ENCODE data around the gene APOE. TPM values are rescaled to one million over a fixed set of nuclear protein-coding genes. Genes with fewer than 3 reads are reported as not detected.
A peak's percentile ranks its signal among the peaks of the same experiment; 100 is the strongest.

Gene APOE
- total and polyA plus RNA-seq, 2 of the 13 experiments (the other 11 are each of a cell fraction or from before 2014, with no cell fraction given) = 1,328 to 1,470 TPM

- TF ChIP-seq ZNF496 (CRISPR knock-in tag; IDR thresholded peaks at IDR 0.05; ENCODE audit: insufficient replicate concordance) = no peak
- TF ChIP-seq CHCHD3 (CRISPR knock-in tag; IDR thresholded peaks at IDR 0.05) = no peak
- peak; percentile 87 for TF ChIP-seq ZMYM2 (CRISPR knock-in tag; IDR thresholded peaks at IDR 0.05)
- no peak for TF ChIP-seq ZBTB14 (CRISPR knock-in tag; IDR thresholded peaks at IDR 0.05)
- TF ChIP-seq ZNF44 (CRISPR knock-in tag; IDR thresholded peaks at IDR 0.05) = no peak
- no peak for TF ChIP-seq ZNF775 (CRISPR knock-in tag; IDR thresholded peaks at IDR 0.05; ENCODE audit: borderline replicate concordance)
- no peak for TF ChIP-seq ZNF333 (CRISPR knock-in tag; IDR thresholded peaks at IDR 0.05; ENCODE audit: borderline replicate concordance)
- TF ChIP-seq MZF1 (CRISPR knock-in tag; IDR thresholded peaks at IDR 0.05; ENCODE audit: borderline replicate concordance) = peak; percentile 98
- peak; percentile 57; the same call in 1 of the 2 replicates for TF ChIP-seq PBX2 (CRISPR knock-in tag; IDR thresholded peaks at IDR 0.05)
- TF ChIP-seq ZBTB42 (CRISPR knock-in tag; IDR thresholded peaks at IDR 0.05) = peak; percentile 56; the same call in 1 of the 2 replicates
- TF ChIP-seq PRPF4 (IDR thresholded peaks at IDR 0.05; ENCODE audit: low read depth, low read length, poor library complexity, severe bottlenecking) = no peak
- peak; percentile 66 for TF ChIP-seq NFIC (IDR thresholded peaks at IDR 0.05; ENCODE audit: low read length)
- no peak for TF ChIP-seq ZNF670 (CRISPR knock-in tag; IDR thresholded peaks at IDR 0.05; ENCODE audit: borderline replicate concordance)
- TF ChIP-seq ZNF543 (CRISPR knock-in tag; IDR thresholded peaks at IDR 0.05) = peak; percentile 93; the same call in 1 of the 2 replicates
- no peak for TF ChIP-seq ZUFSP (CRISPR knock-in tag; IDR thresholded peaks at IDR 0.05; ENCODE audit: borderline replicate concordance)
- TF ChIP-seq ZNF251 (CRISPR knock-in tag; IDR thresholded peaks at IDR 0.05) = no peak
- peak; percentile 93 for TF ChIP-seq HNF1B (CRISPR knock-in tag; IDR thresholded peaks at IDR 0.05)
- TF ChIP-seq DMTF1 (CRISPR knock-in tag; IDR thresholded peaks at IDR 0.05) = no peak
- no peak for TF ChIP-seq ZNF326 (CRISPR knock-in tag; IDR thresholded peaks at IDR 0.05; ENCODE audit: borderline replicate concordance)
- TF ChIP-seq ZNF546 (CRISPR knock-in tag; conservative IDR thresholded peaks at IDR 0.05) = peak; percentile 82; the same call in 1 of the 2 replicates
- peak; percentile 50; the same call in 1 of the 2 replicates for TF ChIP-seq NKX3-1 (CRISPR knock-in tag; IDR thresholded peaks at IDR 0.05)
Measured at GRCh38 chr19:44925114-44925891, 19.7 kb downstream of the APOE start (continued).

Measured in HepG2 (cell line).